Measurements from ENCODE around the gene UBE2J2. TPM values are rescaled to one million over a fixed set of nuclear protein-coding genes. Genes with fewer than 3 reads are reported as not detected.

UBE2J2 gene
- polyA plus RNA-seq, 1 donor from 2014 or later, result 79.7 TPM

DNA sequence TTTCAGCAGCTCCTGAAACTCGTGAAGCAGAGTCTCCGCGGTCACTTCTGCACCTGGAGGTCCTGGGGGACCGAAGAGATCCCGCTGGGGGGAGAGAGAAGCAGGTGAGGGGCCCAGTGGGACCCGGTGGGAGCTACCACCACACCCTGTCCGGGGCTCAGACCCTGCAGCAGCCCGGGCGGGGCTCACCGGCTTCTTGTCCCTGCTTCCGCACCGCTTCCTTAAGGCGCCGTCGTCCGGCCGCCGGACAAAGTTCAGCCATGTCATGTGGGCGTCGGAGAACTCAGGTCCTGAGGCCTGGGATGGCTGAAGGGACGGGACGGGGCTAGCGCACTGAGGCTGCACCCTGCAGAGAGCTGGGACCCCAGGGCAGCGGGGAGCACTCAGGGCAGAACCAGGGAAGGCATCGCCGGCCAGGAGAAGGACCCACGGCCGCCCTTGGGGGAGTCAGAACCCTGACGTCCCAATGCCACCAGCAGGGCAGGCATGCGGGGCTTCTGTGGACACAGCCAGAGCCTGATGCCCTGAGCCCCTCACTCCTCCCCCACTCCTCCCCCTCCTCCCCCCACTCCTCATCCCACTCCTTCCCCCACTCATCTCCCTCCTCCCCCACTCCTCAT, 29.4 kb downstream of the UBE2J2 start:
- H3K36me3 ChIP-seq (ENCODE audit: insufficient read depth, low read length), result no peaks in the 10 kb centered on the region
- no peak overlapping the region for H3K4me3 ChIP-seq (ENCODE audit: low read length)
- H3K9me2 ChIP-seq (ENCODE audit: insufficient read depth, low read length), result no peaks in the 10 kb centered on the region
- no peaks in the 10 kb centered on the region for H3K79me2 ChIP-seq (replicated peaks; ENCODE audit: insufficient read depth, low read length)
- H3K9me3 ChIP-seq (ENCODE audit: low read length), result no peaks in the 10 kb centered on the region
- H4K20me1 ChIP-seq (ENCODE audit: insufficient read depth), result no peaks in the 10 kb centered on the region
- H3K4me2 ChIP-seq (ENCODE audit: low read length), result no peak overlapping the region
- no peak overlapping the region for H2AFZ ChIP-seq (ENCODE audit: low read depth, low read length)
- H3K27ac ChIP-seq (ENCODE audit: low read length), result no peak overlapping the region
- no peak overlapping the region for H3K9ac ChIP-seq (ENCODE audit: low read length)
- H3F3A ChIP-seq (ENCODE audit: insufficient read depth, low read length, poor library complexity, severe bottlenecking), result no peaks in the 10 kb centered on the region
- H3K27me3 ChIP-seq (ENCODE audit: insufficient read depth, low read depth, low read length), result peaks cover 3% of the 10 kb centered on the region
- TF ChIP-seq POLR2AphosphoS5 (IDR thresholded peaks at IDR 0.05), result no peak
- no peak for TF ChIP-seq TAF1 (IDR thresholded peaks at IDR 0.05; ENCODE audit: low read depth)
- TF ChIP-seq, protein P1, sequence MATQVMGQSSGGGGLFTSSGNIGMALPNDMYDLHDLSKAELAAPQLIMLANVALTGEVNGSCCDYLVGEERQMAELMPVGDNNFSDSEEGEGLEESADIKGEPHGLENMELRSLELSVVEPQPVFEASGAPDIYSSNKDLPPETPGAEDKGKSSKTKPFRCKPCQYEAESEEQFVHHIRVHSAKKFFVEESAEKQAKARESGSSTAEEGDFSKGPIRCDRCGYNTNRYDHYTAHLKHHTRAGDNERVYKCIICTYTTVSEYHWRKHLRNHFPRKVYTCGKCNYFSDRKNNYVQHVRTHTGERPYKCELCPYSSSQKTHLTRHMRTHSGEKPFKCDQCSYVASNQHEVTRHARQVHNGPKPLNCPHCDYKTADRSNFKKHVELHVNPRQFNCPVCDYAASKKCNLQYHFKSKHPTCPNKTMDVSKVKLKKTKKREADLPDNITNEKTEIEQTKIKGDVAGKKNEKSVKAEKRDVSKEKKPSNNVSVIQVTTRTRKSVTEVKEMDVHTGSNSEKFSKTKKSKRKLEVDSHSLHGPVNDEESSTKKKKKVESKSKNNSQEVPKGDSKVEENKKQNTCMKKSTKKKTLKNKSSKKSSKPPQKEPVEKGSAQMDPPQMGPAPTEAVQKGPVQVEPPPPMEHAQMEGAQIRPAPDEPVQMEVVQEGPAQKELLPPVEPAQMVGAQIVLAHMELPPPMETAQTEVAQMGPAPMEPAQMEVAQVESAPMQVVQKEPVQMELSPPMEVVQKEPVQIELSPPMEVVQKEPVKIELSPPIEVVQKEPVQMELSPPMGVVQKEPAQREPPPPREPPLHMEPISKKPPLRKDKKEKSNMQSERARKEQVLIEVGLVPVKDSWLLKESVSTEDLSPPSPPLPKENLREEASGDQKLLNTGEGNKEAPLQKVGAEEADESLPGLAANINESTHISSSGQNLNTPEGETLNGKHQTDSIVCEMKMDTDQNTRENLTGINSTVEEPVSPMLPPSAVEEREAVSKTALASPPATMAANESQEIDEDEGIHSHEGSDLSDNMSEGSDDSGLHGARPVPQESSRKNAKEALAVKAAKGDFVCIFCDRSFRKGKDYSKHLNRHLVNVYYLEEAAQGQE (IDR thresholded peaks at IDR 0.05; ENCODE audit: borderline replicate concordance), result no peak
- no peak for TF ChIP-seq EP300 (conservative IDR thresholded peaks at IDR 0.05; ENCODE audit: poor library complexity, severe bottlenecking)
- TF ChIP-seq RAD21 (conservative IDR thresholded peaks at IDR 0.05), result no peak
- TF ChIP-seq, protein P2, sequence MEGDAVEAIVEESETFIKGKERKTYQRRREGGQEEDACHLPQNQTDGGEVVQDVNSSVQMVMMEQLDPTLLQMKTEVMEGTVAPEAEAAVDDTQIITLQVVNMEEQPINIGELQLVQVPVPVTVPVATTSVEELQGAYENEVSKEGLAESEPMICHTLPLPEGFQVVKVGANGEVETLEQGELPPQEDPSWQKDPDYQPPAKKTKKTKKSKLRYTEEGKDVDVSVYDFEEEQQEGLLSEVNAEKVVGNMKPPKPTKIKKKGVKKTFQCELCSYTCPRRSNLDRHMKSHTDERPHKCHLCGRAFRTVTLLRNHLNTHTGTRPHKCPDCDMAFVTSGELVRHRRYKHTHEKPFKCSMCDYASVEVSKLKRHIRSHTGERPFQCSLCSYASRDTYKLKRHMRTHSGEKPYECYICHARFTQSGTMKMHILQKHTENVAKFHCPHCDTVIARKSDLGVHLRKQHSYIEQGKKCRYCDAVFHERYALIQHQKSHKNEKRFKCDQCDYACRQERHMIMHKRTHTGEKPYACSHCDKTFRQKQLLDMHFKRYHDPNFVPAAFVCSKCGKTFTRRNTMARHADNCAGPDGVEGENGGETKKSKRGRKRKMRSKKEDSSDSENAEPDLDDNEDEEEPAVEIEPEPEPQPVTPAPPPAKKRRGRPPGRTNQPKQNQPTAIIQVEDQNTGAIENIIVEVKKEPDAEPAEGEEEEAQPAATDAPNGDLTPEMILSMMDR (IDR thresholded peaks at IDR 0.05; ENCODE audit: poor library complexity, severe bottlenecking), result no peak
- no peak for TF ChIP-seq SMC3 (conservative IDR thresholded peaks at IDR 0.05; ENCODE audit: poor library complexity)
- no peak for TF ChIP-seq MXI1 (conservative IDR thresholded peaks at IDR 0.05; ENCODE audit: poor library complexity, severe bottlenecking)
- no peak for TF ChIP-seq EZH2 (IDR thresholded peaks at IDR 0.05; ENCODE audit: borderline replicate concordance, insufficient read depth, low read length, poor library complexity, severe bottlenecking)

DNA sequence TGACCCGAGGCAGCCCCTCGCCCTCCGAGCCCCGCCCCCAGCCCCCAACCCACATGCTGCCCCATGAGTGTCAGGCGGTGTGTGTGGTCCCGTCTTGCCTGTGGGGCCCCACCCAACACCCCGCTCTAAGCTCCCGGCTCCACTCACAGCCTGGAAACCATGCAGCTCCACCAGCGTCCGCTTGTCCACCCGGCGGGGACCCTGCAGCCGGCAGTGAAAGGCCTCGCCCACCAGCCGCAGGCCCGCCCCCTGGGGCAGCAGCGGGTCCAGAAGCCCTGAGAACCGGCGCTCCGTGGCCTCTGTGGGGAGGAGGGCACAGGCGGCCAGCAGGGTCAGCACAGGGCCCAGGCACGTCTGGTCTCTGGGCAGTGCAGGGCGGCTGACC, 29.9 kb downstream of the UBE2J2 start:
- Histone ChIP-seq H3K9me2 (ENCODE audit: insufficient read depth, low read length) (no peaks in the 10 kb centered on the region), H4K20me1 (ENCODE audit: insufficient read depth) (no peaks in the 10 kb centered on the region), H3K36me3 (ENCODE audit: insufficient read depth, low read length) (no peaks in the 10 kb centered on the region), H2AFZ (ENCODE audit: low read depth, low read length) (no peak overlapping the region), H3K9ac (ENCODE audit: low read length) (no peak overlapping the region), H3K27ac (ENCODE audit: low read length) (no peak overlapping the region), H3K27me3 (ENCODE audit: insufficient read depth, low read depth, low read length) (peaks cover 3% of the 10 kb centered on the region), H3K4me2 (ENCODE audit: low read length) (no peak overlapping the region), H3K9me3 (ENCODE audit: low read length) (no peaks in the 10 kb centered on the region), H3F3A (ENCODE audit: insufficient read depth, low read length, poor library complexity, severe bottlenecking) (no peaks in the 10 kb centered on the region), H3K4me3 (ENCODE audit: low read length) (no peak overlapping the region), H3K79me2 (replicated peaks; ENCODE audit: insufficient read depth, low read length) (no peaks in the 10 kb centered on the region)
- TF ChIP-seq POLR2AphosphoS5 (IDR thresholded peaks at IDR 0.05) (no peak), TAF1 (IDR thresholded peaks at IDR 0.05; ENCODE audit: low read depth) (no peak), MXI1 (conservative IDR thresholded peaks at IDR 0.05; ENCODE audit: poor library complexity, severe bottlenecking) (no peak), EP300 (conservative IDR thresholded peaks at IDR 0.05; ENCODE audit: poor library complexity, severe bottlenecking) (no peak), EZH2 (IDR thresholded peaks at IDR 0.05; ENCODE audit: borderline replicate concordance, insufficient read depth, low read length, poor library complexity, severe bottlenecking) (no peak), RAD21 (conservative IDR thresholded peaks at IDR 0.05) (no peak), SMC3 (conservative IDR thresholded peaks at IDR 0.05; ENCODE audit: poor library complexity) (no peak)
- TF ChIP-seq, protein P2 (IDR thresholded peaks at IDR 0.05; ENCODE audit: poor library complexity, severe bottlenecking), result no peak
- TF ChIP-seq, protein P1 (IDR thresholded peaks at IDR 0.05; ENCODE audit: borderline replicate concordance), result no peak

Measured in neural cell (in vitro differentiated cells).